OCI-LY7 (cell line): ENCODE measurements around the gene CDKAL1. TPM values are rescaled to one million over a fixed set of nuclear protein-coding genes. Genes with fewer than 3 reads are reported as not detected.

ENCODE experiments used
- BruUV-seq: library from RNA; stranded (reverse); fragments of 400-500 nt; replicated peaks from 2 replicates; lab custom pipeline; 2021; lab: Mats Ljungman, UMichigan
- CTCF ChIA-PET: fragments of 300-600 bp; sonication (Branson Sonifier 250); formaldehyde crosslinking; loops from one replicate; lab custom pipeline; 2022; ENCODE audit warnings: antibody characterized with exemption; ENCODE audit not compliant: unreplicated experiment; lab: Charles Lee
- POLR2A ChIA-PET: fragments of 300-600 bp; sonication (Branson Sonifier 250); formaldehyde crosslinking; loops from one replicate; lab custom pipeline; 2022; ENCODE audit warnings: antibody characterized with exemption; lab: Charles Lee
- DNase-seq: peaks from one replicate; pipeline ENCODE4 v3.0.0-alpha.2; 2015; ENCODE audit warnings: low spot score
- H2AFZ ChIP-seq: fragments of 200-600 bp; sonication (generic), shearing (Covaris generic); 2 replicates; pipeline ENCODE4 v1.6.1; 2014; ENCODE audit warnings: mild to moderate bottlenecking, antibody characterized with exemption, low read length, moderate library complexity
- H3K27ac ChIP-seq: fragments of 200-600 bp; sonication (generic); 2 replicates; pipeline ENCODE4 v1.5.1; 2014; ENCODE audit warnings: mixed run types, low read depth, mild to moderate bottlenecking, moderate library complexity, low read length, inconsistent platforms; ENCODE audit not compliant: poor library complexity, severe bottlenecking
- H3K36me3 ChIP-seq: fragments of 200-600 bp; sonication (generic); 2 replicates; pipeline ENCODE4 v1.6.1; 2014; ENCODE audit warnings: mild to moderate bottlenecking, antibody characterized with exemption, low read length, moderate library complexity, mixed read lengths; ENCODE audit not compliant: insufficient read depth
- H3K4me1 ChIP-seq: fragments of 200-600 bp; sonication (generic); 2 replicates; pipeline ENCODE4 v1.5.1; 2014; ENCODE audit warnings: mild to moderate bottlenecking, low read length; ENCODE audit not compliant: insufficient read depth, poor library complexity, severe bottlenecking
- H3K4me2 ChIP-seq: fragments of 200-600 bp; sonication (generic); 2 replicates; pipeline ENCODE4 v1.6.1; 2014; ENCODE audit warnings: mild to moderate bottlenecking, low read length
- H3K4me3 ChIP-seq: fragments of 200-600 bp; sonication (generic); 2 replicates; pipeline ENCODE4 v1.5.1; 2014; ENCODE audit warnings: mild to moderate bottlenecking, low read depth, low read length; ENCODE audit not compliant: poor library complexity, severe bottlenecking
- H3K79me2 ChIP-seq: fragments of 200-600 bp; sonication (generic); 2 replicates; pipeline ENCODE4 v1.6.1; 2016; ENCODE audit warnings: low read depth, mild to moderate bottlenecking, low read length, moderate library complexity, mixed read lengths; ENCODE audit not compliant: insufficient read depth
- H3K9me2 ChIP-seq: fragments of 200-600 bp; sonication (generic); 2 replicates; pipeline ENCODE4 v1.6.1; 2016; ENCODE audit warnings: mild to moderate bottlenecking, low read length, mixed read lengths; ENCODE audit not compliant: insufficient read depth
- H3K9me3 ChIP-seq: fragments of 200-600 bp; sonication (generic); 2 replicates; pipeline ENCODE4 v1.6.1; 2014; ENCODE audit warnings: mild to moderate bottlenecking, mixed run types, low read length, mixed read lengths
- H4K20me1 ChIP-seq: fragments of 200-600 bp; sonication (generic); 2 replicates; pipeline ENCODE4 v1.6.1; 2014; ENCODE audit warnings: mild to moderate bottlenecking, antibody characterized with exemption, low read length, moderate library complexity, mixed read lengths; ENCODE audit not compliant: insufficient read depth
- EZH2phosphoT487 ChIP-seq: fragments of 200-600 bp; sonication (generic); IDR thresholded peaks from 2 replicates; pipeline ENCODE4 v1.6.1; 2018; ENCODE audit warnings: low read depth, borderline replicate concordance, mild to moderate bottlenecking, mixed run types, antibody characterized with exemption, low read length, moderate library complexity, mixed read lengths
- intact Hi-C: fragments of 100-400 bp; cut with micrococcal nuclease; formaldehyde crosslinking; loops from one replicate; pipeline ENCODE4 v1.10.0; 2022; ENCODE audit not compliant: unreplicated experiment
- total RNA-seq, 2 experiments: library from RNA; depleted of rRNA in 1 of 2; stranded (reverse); fragments of >200 nt in 1 of 2; shearing (Covaris generic) in 1 of 2; gene quantifications; 2 replicates each; pipeline ENCODE4 v1.2.3, GENCODE V29; 2014 to 2022
- TF ChIP-seq, protein P1 (sequence below): fragments of 200-600 bp; sonication (generic); conservative IDR thresholded peaks from 2 replicates; pipeline ENCODE4 v1.5.1; 2014; ENCODE audit warnings: mild to moderate bottlenecking, antibody characterized with exemption, low read length, moderate library complexity, mixed read lengths

CDKAL1 gene
- total RNA-seq, 2 experiments from 2014 or later = 19.9 to 21.1 TPM

- TF ChIP-seq EZH2phosphoT487 = no peak
- TF ChIP-seq, protein P1, sequence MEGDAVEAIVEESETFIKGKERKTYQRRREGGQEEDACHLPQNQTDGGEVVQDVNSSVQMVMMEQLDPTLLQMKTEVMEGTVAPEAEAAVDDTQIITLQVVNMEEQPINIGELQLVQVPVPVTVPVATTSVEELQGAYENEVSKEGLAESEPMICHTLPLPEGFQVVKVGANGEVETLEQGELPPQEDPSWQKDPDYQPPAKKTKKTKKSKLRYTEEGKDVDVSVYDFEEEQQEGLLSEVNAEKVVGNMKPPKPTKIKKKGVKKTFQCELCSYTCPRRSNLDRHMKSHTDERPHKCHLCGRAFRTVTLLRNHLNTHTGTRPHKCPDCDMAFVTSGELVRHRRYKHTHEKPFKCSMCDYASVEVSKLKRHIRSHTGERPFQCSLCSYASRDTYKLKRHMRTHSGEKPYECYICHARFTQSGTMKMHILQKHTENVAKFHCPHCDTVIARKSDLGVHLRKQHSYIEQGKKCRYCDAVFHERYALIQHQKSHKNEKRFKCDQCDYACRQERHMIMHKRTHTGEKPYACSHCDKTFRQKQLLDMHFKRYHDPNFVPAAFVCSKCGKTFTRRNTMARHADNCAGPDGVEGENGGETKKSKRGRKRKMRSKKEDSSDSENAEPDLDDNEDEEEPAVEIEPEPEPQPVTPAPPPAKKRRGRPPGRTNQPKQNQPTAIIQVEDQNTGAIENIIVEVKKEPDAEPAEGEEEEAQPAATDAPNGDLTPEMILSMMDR = no peak
- H3K9me3 ChIP-seq = no peaks in the 10 kb centered on the region
- H3K4me2 ChIP-seq = no peak overlapping the region
- BruUV-seq = no TSS peak
- intact Hi-C loops = no loop called here
- H3K36me3 ChIP-seq = no peaks in the 10 kb centered on the region
- H3K9me2 ChIP-seq = no peaks in the 10 kb centered on the region
- no peak overlapping the region for H2AFZ ChIP-seq
- no peak overlapping the region for H3K4me3 ChIP-seq
- H3K4me1 ChIP-seq = no peaks in the 10 kb centered on the region
- CTCF ChIA-PET = no interaction called here
- POLR2A ChIA-PET = interaction anchor here (0.6 kb wide), 1 partner anchor 102 kb away, joined by 3 read pairs; no protein-coding TSS in a partner anchor
- no peaks in the 10 kb centered on the region for H3K79me2 ChIP-seq
- no peak for DNase-seq
- no peaks in the 10 kb centered on the region for H4K20me1 ChIP-seq
- no peak overlapping the region for H3K27ac ChIP-seq
Observed at GRCh38 chr6:20696676-20697075, 162.4 kb downstream of the CDKAL1 start.

DNA sequence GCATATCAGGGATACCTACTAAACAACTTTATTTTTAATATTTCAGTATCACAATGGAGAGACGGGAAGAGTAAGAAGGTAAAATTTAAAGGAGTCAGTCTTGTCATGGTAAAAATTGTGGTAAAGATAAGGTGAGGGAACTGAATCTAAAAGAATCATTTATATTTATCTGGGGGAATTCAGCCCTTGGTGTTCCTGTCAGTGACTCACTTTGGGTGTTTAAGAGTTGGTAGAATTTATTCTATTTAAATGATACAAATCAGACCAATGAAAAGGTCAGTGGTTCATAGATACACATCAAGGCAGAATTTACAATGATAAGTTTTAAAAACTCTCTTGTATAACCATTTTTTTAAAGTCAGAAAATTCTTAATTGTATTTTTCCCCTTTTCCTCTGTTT, 164.4 kb downstream of the CDKAL1 start:
- H2AFZ ChIP-seq = no peak overlapping the region
- no peak for TF ChIP-seq EZH2phosphoT487
- TF ChIP-seq, protein P1 = no peak
- no TSS peak for BruUV-seq

GRCh38 chr6:20699402-20699801, 165.1 kb downstream of the CDKAL1 start:
- DNase-seq = no peak
- no peaks in the 10 kb centered on the region for H3K4me1 ChIP-seq
- no peaks in the 10 kb centered on the region for H3K9me3 ChIP-seq
- POLR2A ChIA-PET = no interaction called here
- H2AFZ ChIP-seq = no peak overlapping the region
- H3K79me2 ChIP-seq = no peaks in the 10 kb centered on the region
- H3K4me3 ChIP-seq = no peak overlapping the region
- no TSS peak for BruUV-seq
- H3K9me2 ChIP-seq = no peaks in the 10 kb centered on the region
- no peak overlapping the region for H3K4me2 ChIP-seq
- CTCF ChIA-PET = no interaction called here
- no peak overlapping the region for H3K27ac ChIP-seq
- no peaks in the 10 kb centered on the region for H4K20me1 ChIP-seq
- intact Hi-C loops = no loop called here
- TF ChIP-seq EZH2phosphoT487 = no peak
- TF ChIP-seq, protein P1 = no peak
- H3K36me3 ChIP-seq = no peaks in the 10 kb centered on the region

More for the DNA sequence above, 164.4 kb downstream of the CDKAL1 start:
- Histone ChIP-seq H4K20me1 (no peaks in the 10 kb centered on the region), H3K79me2 (no peaks in the 10 kb centered on the region), H3K36me3 (no peaks in the 10 kb centered on the region), H3K4me3 (no peak overlapping the region), H3K4me2 (no peak overlapping the region), H3K4me1 (no peaks in the 10 kb centered on the region), H3K27ac (no peak overlapping the region), H3K9me2 (no peaks in the 10 kb centered on the region), H3K9me3 (no peaks in the 10 kb centered on the region)
- CTCF ChIA-PET = no interaction called here
- POLR2A ChIA-PET = no interaction called here
- intact Hi-C loops = no loop called here
- no peak for DNase-seq
